GM21737 (cell line): ENCODE measurements around the gene MACROD2.
"Not testable (repeated sequence)": the region's sequence is repeated elsewhere in the genome, so short reads cannot be mapped to it uniquely, and the experiment has no call there.

ENCODE experiments used
- ATAC-seq: cut with Tn5 transposase; IDR thresholded peaks from one replicate; pipeline ENCODE4 v1.9.1; 2021; ENCODE audit warnings: mild to moderate bottlenecking, moderate library complexity; ENCODE audit not compliant: unreplicated experiment

The MACROD2 gene

GRCh38 chr20:14963262-14963663 is 967.9 kb downstream of the MACROD2 start:
- ATAC-seq: no peak

GRCh38 chr20:14966203-14966602 is 970.9 kb downstream of the MACROD2 start:
- no peak for ATAC-seq

- no peak for ATAC-seq
Observed at GRCh38 chr20:14966808-14967207, 971.5 kb downstream of the MACROD2 start.

GRCh38 chr20:14972256-14972655 is 976.9 kb downstream of the MACROD2 start:
- no peak for ATAC-seq

GRCh38 chr20:14972690-14973089 is 977.4 kb downstream of the MACROD2 start:
- ATAC-seq: no peak

GRCh38 chr20:14979453-14979986 is 984.2 kb downstream of the MACROD2 start:
- ATAC-seq: no peak

GRCh38 chr20:14981486-14981885 is 986.2 kb downstream of the MACROD2 start:
- not testable (repeated sequence) for ATAC-seq

GRCh38 chr20:14982324-14982723 is 987.0 kb downstream of the MACROD2 start:
- not testable (repeated sequence) for ATAC-seq

GRCh38 chr20:14984305-14984704 is 989.0 kb downstream of the MACROD2 start:
- no peak for ATAC-seq

GRCh38 chr20:14984768-14985622 is 989.7 kb downstream of the MACROD2 start:
- no peak for ATAC-seq

GRCh38 chr20:14986026-14986655 is 990.8 kb downstream of the MACROD2 start:
- no peak for ATAC-seq

- no peak for ATAC-seq
Observed at GRCh38 chr20:14986656-14987055, 991.3 kb downstream of the MACROD2 start.

- no peak for ATAC-seq
Observed at GRCh38 chr20:14989535-14990290, 994.4 kb downstream of the MACROD2 start.

- ATAC-seq: no peak
Observed at GRCh38 chr20:14991023-14991422, 995.7 kb downstream of the MACROD2 start.

GRCh38 chr20:14992153-14992552 is 996.8 kb downstream of the MACROD2 start:
- no peak for ATAC-seq

- no peak for ATAC-seq
Observed at GRCh38 chr20:14992961-14993360, 997.6 kb downstream of the MACROD2 start.

GRCh38 chr20:14996883-14997672 is 1001.8 kb downstream of the MACROD2 start:
- no peak for ATAC-seq

GRCh38 chr20:14997791-14998190 is 1002.5 kb downstream of the MACROD2 start:
- no peak for ATAC-seq

- no peak for ATAC-seq
Observed at GRCh38 chr20:15005300-15005986, 1010.1 kb downstream of the MACROD2 start.

- ATAC-seq: no peak
Observed at GRCh38 chr20:15011631-15012030, 1016.3 kb downstream of the MACROD2 start.
